PC-3 (cell line): ENCODE results near the gene ELOA. TPM values are rescaled to one million over a fixed set of nuclear protein-coding genes. Genes with fewer than 3 reads are reported as not detected.

Experiments
- ATAC-seq: fragments of 200-7000 bp; cut with Tn5 transposase; 2 replicates; pipeline ENCODE4 v1.9.1; 2020; ENCODE audit warnings: mild to moderate bottlenecking, moderate library complexity
- BruUV-seq: library from RNA; stranded (reverse); fragments of 400-500 nt; replicated peaks from 2 replicates; lab custom pipeline; 2021; lab: Mats Ljungman, UMichigan
- CTCF ChIA-PET: fragments of 300-600 bp; sonication (Branson Sonifier 250); formaldehyde crosslinking; loops from one replicate; lab custom pipeline; 2022; ENCODE audit warnings: antibody characterized with exemption; lab: Charles Lee
- POLR2A ChIA-PET: fragments of 300-600 bp; sonication (Branson Sonifier 250); formaldehyde crosslinking; loops from one replicate; lab custom pipeline; 2022; ENCODE audit warnings: antibody characterized with exemption; ENCODE audit not compliant: unreplicated experiment; lab: Charles Lee
- DNase-seq: peaks from one replicate; pipeline ENCODE4 v3.0.0-alpha.2; 2015
- H2AFZ ChIP-seq: fragments of 300-600 bp; sonication (generic); 2 replicates; pipeline ENCODE4 v1.6.0; 2016; ENCODE audit warnings: antibody characterized with exemption, low read length
- H3F3A ChIP-seq: fragments of 300-600 bp; sonication (generic); one replicate; pipeline ENCODE4 v1.6.0; 2017; ENCODE audit warnings: antibody characterized with exemption, low read length, control low read depth, mild to moderate bottlenecking; ENCODE audit not compliant: unreplicated experiment
- H3K27ac ChIP-seq: fragments of 300-600 bp; sonication (generic); 2 replicates; pipeline ENCODE4 v1.5.1; 2016; ENCODE audit warnings: mild to moderate bottlenecking, low read length
- H3K27me3 ChIP-seq: fragments of 300-600 bp; sonication (generic); 2 replicates; pipeline ENCODE4 v1.6.1; 2016; ENCODE audit warnings: low read length, mixed read lengths
- H3K36me3 ChIP-seq: fragments of 300-600 bp; sonication (generic); 2 replicates; pipeline ENCODE4 v1.6.1; 2016; ENCODE audit warnings: low read depth, mixed run types, low read length, mixed read lengths
- H3K4me1 ChIP-seq: fragments of 300-600 bp; sonication (generic); 2 replicates; pipeline ENCODE4 v1.5.1; 2016; ENCODE audit warnings: low read length; ENCODE audit not compliant: insufficient read depth
- H3K4me2 ChIP-seq: fragments of 300-600 bp; sonication (generic); 2 replicates; pipeline ENCODE4 v1.6.0; 2016; ENCODE audit warnings: low read length
- H3K4me3 ChIP-seq: fragments of 300-600 bp; sonication (generic); 2 replicates; pipeline ENCODE4 v1.5.1; 2016; ENCODE audit warnings: mild to moderate bottlenecking, low read length, mixed read lengths
- H3K79me2 ChIP-seq: fragments of 300-600 bp; sonication (generic); 2 replicates; pipeline ENCODE4 v1.6.1; 2017; ENCODE audit warnings: low read length, mixed read lengths
- H3K9ac ChIP-seq: fragments of 300-600 bp; sonication (generic); 2 replicates; pipeline ENCODE4 v1.6.0; 2016; ENCODE audit warnings: mild to moderate bottlenecking, low read length
- H3K9me2 ChIP-seq: fragments of 300-600 bp; sonication (generic); replicated peaks from 2 replicates; pipeline ENCODE4 v1.6.1; 2016; ENCODE audit warnings: mixed run types, low read length, mixed read lengths
- H3K9me3 ChIP-seq: fragments of 300-600 bp; sonication (generic); 2 replicates; pipeline ENCODE4 v1.6.1; 2016; ENCODE audit warnings: low read length, mixed read lengths
- H4K20me1 ChIP-seq: fragments of 300-600 bp; sonication (generic); 2 replicates; pipeline ENCODE4 v1.6.1; 2016; ENCODE audit warnings: low read length, mixed read lengths
- CTCF ChIP-seq: fragments of 300-600 bp; sonication (generic); conservative IDR thresholded peaks from 2 replicates; pipeline ENCODE4 v1.5.1; 2017; ENCODE audit warnings: antibody characterized with exemption, low read depth, mild to moderate bottlenecking, low read length
- EZH2 ChIP-seq: fragments of 300-600 bp; sonication (generic); IDR thresholded peaks from one replicate; pipeline ENCODE4 v1.6.1; 2017; ENCODE audit warnings: antibody characterized with exemption, mild to moderate bottlenecking, low read length; ENCODE audit not compliant: unreplicated experiment
- EZH2phosphoT487 ChIP-seq: fragments of 300-600 bp; sonication (generic); IDR thresholded peaks from 2 replicates; pipeline ENCODE4 v1.6.1; 2018; ENCODE audit warnings: mild to moderate bottlenecking, antibody characterized with exemption, low read length, borderline replicate concordance
- intact Hi-C: fragments of 100-400 bp; cut with micrococcal nuclease; formaldehyde crosslinking; loops from 2 replicates; pipeline ENCODE4 v1.9.0; 2023
- total RNA-seq: library from RNA; depleted of rRNA; stranded (reverse); fragments of >200 nt; gene quantifications from 2 replicates; pipeline ENCODE4 v1.2.3, GENCODE V29; 2014

ELOA gene
- total RNA-seq, 1 experiment from 2014 or later: 50.9 TPM

- H3K4me3 ChIP-seq: peak overlapping the region; percentile 95; the same call in 1 of the 2 replicates
- no peak for DNase-seq
- TF ChIP-seq EZH2: no peak
- intact Hi-C loops: no loop called here
- H3K4me1 ChIP-seq: peaks cover 21% of the 10 kb centered on the region
- BruUV-seq: no TSS peak
- peaks cover 78% of the 10 kb centered on the region for H3K79me2 ChIP-seq
- ATAC-seq: no peak
- H3K4me2 ChIP-seq: peak overlapping the region; percentile 86
- H3K36me3 ChIP-seq: peaks cover 72% of the 10 kb centered on the region
- H2AFZ ChIP-seq: no peak overlapping the region
- H3F3A ChIP-seq: no peaks in the 10 kb centered on the region
- no peak overlapping the region for H3K27ac ChIP-seq
- H3K9ac ChIP-seq: no peak overlapping the region
- ChIA-PET POLR2A (no interaction called here), CTCF (no interaction called here)
- H4K20me1 ChIP-seq: peaks cover 72% of the 10 kb centered on the region
- no peaks in the 10 kb centered on the region for H3K27me3 ChIP-seq
- no peaks in the 10 kb centered on the region for H3K9me3 ChIP-seq
- no peaks in the 10 kb centered on the region for H3K9me2 ChIP-seq
These were observed 48.9 kb upstream of the ELOA start for GRCh38 chr1:23694371-23694770.

GRCh38 chr1:23695667-23696066 is 47.6 kb upstream of the ELOA start:
- BruUV-seq: no TSS peak
- Histone ChIP-seq H2AFZ (no peak overlapping the region), H3K4me1 (peaks cover 21% of the 10 kb centered on the region), H3K79me2 (peaks cover 91% of the 10 kb centered on the region), H3K9ac (no peak overlapping the region), H3K9me3 (no peaks in the 10 kb centered on the region), H4K20me1 (peaks cover 84% of the 10 kb centered on the region), H3K36me3 (peaks cover 84% of the 10 kb centered on the region), H3K27ac (no peak overlapping the region), H3K9me2 (no peaks in the 10 kb centered on the region), H3K27me3 (no peaks in the 10 kb centered on the region), H3F3A (no peaks in the 10 kb centered on the region), H3K4me3 (no peak overlapping the region), H3K4me2 (peak overlapping the region; percentile 86)
- TF ChIP-seq EZH2 (no peak), EZH2phosphoT487 (no peak), CTCF (no peak)
- POLR2A ChIA-PET: interaction anchor here (0.6 kb wide), 1 partner anchor 14 kb away, joined by 3 read pairs; no protein-coding TSS in a partner anchor
- ATAC-seq (no peak), DNase-seq (no peak)
- intact Hi-C loops: no loop called here
- CTCF ChIA-PET: no interaction called here

- Histone ChIP-seq H3K79me2 (peaks cover 98% of the 10 kb centered on the region), H3K9me3 (no peaks in the 10 kb centered on the region), H4K20me1 (peaks cover 88% of the 10 kb centered on the region), H3F3A (no peaks in the 10 kb centered on the region), H3K4me2 (no peak overlapping the region), H3K9ac (no peak overlapping the region), H3K4me3 (no peak overlapping the region), H3K9me2 (no peaks in the 10 kb centered on the region), H2AFZ (no peak overlapping the region), H3K36me3 (peaks cover 90% of the 10 kb centered on the region), H3K4me1 (peaks cover 21% of the 10 kb centered on the region), H3K27me3 (no peaks in the 10 kb centered on the region), H3K27ac (no peak overlapping the region)
- ChIA-PET POLR2A (no interaction called here), CTCF (interaction anchor here (0.7 kb wide), 1 partner anchor 369 kb away, joined by 3 read pairs; no protein-coding TSS in a partner anchor)
- ATAC-seq (no peak), DNase-seq (no peak)
- no peak for TF ChIP-seq CTCF
- TF ChIP-seq EZH2phosphoT487: no peak
- BruUV-seq: no TSS peak
- intact Hi-C loops: no loop called here
These were observed 46.8 kb upstream of the ELOA start for GRCh38 chr1:23696335-23696989.
